Activated T-helper 2 cell treated with anti-CD3 and anti-CD28 coated beads, Interferon-gamma antibody, Interleukin-2, Interleukin-4, amounts not matched to agents 10 μg/mL and 5 μg/mL and 100 μg/mL, durations not matched to agents 14 hours and 24 hours and 36 hours (primary cell): ENCODE results near the gene TSPAN3. TPM values are rescaled to one million over a fixed set of nuclear protein-coding genes. Genes with fewer than 3 reads are reported as not detected.

Source experiments
- DNase-seq: peaks from one replicate; pipeline ENCODE4 v3.0.0; 2021; ENCODE audit warnings: low spot score
- H3K27ac Mint-ChIP-seq: one replicate; pipeline ENCODE4 v1.8.0; 2021; ENCODE audit warnings: mixed read lengths
- H3K27me3 Mint-ChIP-seq: one replicate; pipeline ENCODE4 v1.8.0; 2021; ENCODE audit warnings: low read depth, mixed read lengths
- H3K36me3 Mint-ChIP-seq: one replicate; pipeline ENCODE4 v1.8.0; 2021; ENCODE audit warnings: low read depth, mixed read lengths
- H3K4me1 Mint-ChIP-seq: one replicate; pipeline ENCODE4 v1.8.0; 2021; ENCODE audit warnings: low read depth, mixed read lengths
- H3K4me3 Mint-ChIP-seq: one replicate; pipeline ENCODE4 v1.8.0; 2021; ENCODE audit warnings: low read depth, mild to moderate bottlenecking, moderate library complexity, mixed read lengths
- H3K9me3 Mint-ChIP-seq: one replicate; pipeline ENCODE4 v1.8.0; 2021; ENCODE audit warnings: mixed read lengths
- intact Hi-C: fragments of 100-400 bp; cut with micrococcal nuclease; formaldehyde crosslinking; loops from one replicate; pipeline ENCODE4 v1.15.1; 2023
- total RNA-seq: library from RNA; stranded (reverse); gene quantifications from 2 replicates; pipeline ENCODE4 v1.2.3, GENCODE V29; 2022

TSPAN3 gene
- total RNA-seq, 1 donor from 2014 or later = 40.1 TPM

GRCh38 chr15:77010312-77010686, 60.6 kb downstream of the TSPAN3 start:
- Mint-ChIP-seq H3K9me3 (no peaks in the 10 kb centered on the region), H3K27ac (peak overlapping the region; percentile 74), H3K27me3 (no peaks in the 10 kb centered on the region), H3K4me1 (peaks cover 65% of the 10 kb centered on the region), H3K36me3 (peaks cover 70% of the 10 kb centered on the region), H3K4me3 (no peak overlapping the region)
- intact Hi-C loops = no loop called here
- no peak for DNase-seq

- H3K4me1 Mint-ChIP-seq = peaks cover 60% of the 10 kb centered on the region
- H3K27ac Mint-ChIP-seq = peak overlapping the region; percentile 74
- no peak overlapping the region for H3K4me3 Mint-ChIP-seq
- H3K27me3 Mint-ChIP-seq = no peaks in the 10 kb centered on the region
- no peaks in the 10 kb centered on the region for H3K9me3 Mint-ChIP-seq
- no peak for DNase-seq
- peaks cover 67% of the 10 kb centered on the region for H3K36me3 Mint-ChIP-seq
- intact Hi-C loops = no loop called here
These were observed 61.1 kb downstream of the TSPAN3 start for GRCh38 chr15:77009646-77010311.

GRCh38 chr15:77009176-77009575, 61.7 kb downstream of the TSPAN3 start:
- peaks cover 71% of the 10 kb centered on the region for H3K36me3 Mint-ChIP-seq
- peak overlapping the region; percentile 28 for H3K27ac Mint-ChIP-seq
- no peaks in the 10 kb centered on the region for H3K27me3 Mint-ChIP-seq
- H3K9me3 Mint-ChIP-seq = no peaks in the 10 kb centered on the region
- intact Hi-C loops = no loop called here
- H3K4me1 Mint-ChIP-seq = peaks cover 59% of the 10 kb centered on the region
- DNase-seq = no peak
- no peak overlapping the region for H3K4me3 Mint-ChIP-seq

- Mint-ChIP-seq H3K9me3 (no peaks in the 10 kb centered on the region), H3K36me3 (peaks cover 73% of the 10 kb centered on the region), H3K4me3 (peak overlapping the region; percentile 66), H3K27ac (peak overlapping the region; percentile 92), H3K27me3 (no peaks in the 10 kb centered on the region), H3K4me1 (peaks cover 59% of the 10 kb centered on the region)
- DNase-seq = no peak
- intact Hi-C loops = no loop called here
These were observed 66.7 kb downstream of the TSPAN3 start for GRCh38 chr15:77004189-77004588.

- intact Hi-C loops = loop anchor here (1.0 to 2.0 kb wide), 5 partner anchors 8 to 30 kb away; partner anchors contain the start of gene PSTPIP1
- peaks cover 66% of the 10 kb centered on the region for H3K4me1 Mint-ChIP-seq
- H3K27ac Mint-ChIP-seq = peak overlapping the region; percentile 92
- peak; percentile 67 for DNase-seq
- no peaks in the 10 kb centered on the region for H3K9me3 Mint-ChIP-seq
- peak overlapping the region; percentile 66 for H3K4me3 Mint-ChIP-seq
- peaks cover 80% of the 10 kb centered on the region for H3K36me3 Mint-ChIP-seq
- H3K27me3 Mint-ChIP-seq = no peaks in the 10 kb centered on the region
These were observed 67.7 kb downstream of the TSPAN3 start for GRCh38 chr15:77002954-77003912.

GRCh38 chr15:77002436-77002835, 68.5 kb downstream of the TSPAN3 start:
- H3K27me3 Mint-ChIP-seq = no peaks in the 10 kb centered on the region
- no peak for DNase-seq
- intact Hi-C loops = loop anchor here (2.0 kb wide), 2 partner anchors 18 to 30 kb away; no protein-coding TSS in a partner anchor

GRCh38 chr15:77001966-77002365, 68.9 kb downstream of the TSPAN3 start:
- peak overlapping the region; percentile 92 for H3K27ac Mint-ChIP-seq
- peaks cover 79% of the 10 kb centered on the region for H3K4me1 Mint-ChIP-seq
- H3K27me3 Mint-ChIP-seq = no peaks in the 10 kb centered on the region
- intact Hi-C loops = loop anchor here (2.0 kb wide), 2 partner anchors 19 to 29 kb away; no protein-coding TSS in a partner anchor
- no peaks in the 10 kb centered on the region for H3K9me3 Mint-ChIP-seq
- DNase-seq = no peak
- peak overlapping the region; percentile 53 for H3K4me3 Mint-ChIP-seq
- H3K36me3 Mint-ChIP-seq = peaks cover 85% of the 10 kb centered on the region

More at GRCh38 chr15:77002436-77002835, 68.5 kb downstream of the TSPAN3 start:
- Mint-ChIP-seq H3K4me3 (peak overlapping the region; percentile 66), H3K36me3 (peaks cover 84% of the 10 kb centered on the region), H3K9me3 (no peaks in the 10 kb centered on the region), H3K4me1 (peaks cover 74% of the 10 kb centered on the region), H3K27ac (peak overlapping the region; percentile 92)

- no peaks in the 10 kb centered on the region for H3K27me3 Mint-ChIP-seq
- peaks cover 78% of the 10 kb centered on the region for H3K4me1 Mint-ChIP-seq
- intact Hi-C loops = no loop called here
- H3K4me3 Mint-ChIP-seq = peak overlapping the region; percentile 65
- no peak for DNase-seq
- H3K27ac Mint-ChIP-seq = peak overlapping the region; percentile 83
- peaks cover 82% of the 10 kb centered on the region for H3K36me3 Mint-ChIP-seq
- H3K9me3 Mint-ChIP-seq = no peaks in the 10 kb centered on the region
These were observed 69.6 kb downstream of the TSPAN3 start for GRCh38 chr15:77001351-77001750.

GRCh38 chr15:76999996-77000395, 70.9 kb downstream of the TSPAN3 start:
- intact Hi-C loops = no loop called here
- Mint-ChIP-seq H3K27me3 (no peaks in the 10 kb centered on the region), H3K4me1 (peaks cover 68% of the 10 kb centered on the region), H3K4me3 (no peak overlapping the region), H3K27ac (no peak overlapping the region), H3K9me3 (no peaks in the 10 kb centered on the region), H3K36me3 (peaks cover 77% of the 10 kb centered on the region)
- DNase-seq = no peak

- Mint-ChIP-seq H3K4me1 (peaks cover 70% of the 10 kb centered on the region), H3K4me3 (peak overlapping the region; percentile 92), H3K9me3 (no peaks in the 10 kb centered on the region), H3K27ac (peak overlapping the region; percentile 69), H3K36me3 (peaks cover 64% of the 10 kb centered on the region), H3K27me3 (no peaks in the 10 kb centered on the region)
- intact Hi-C loops = no loop called here
- no peak for DNase-seq
These were observed 72.1 kb downstream of the TSPAN3 start for GRCh38 chr15:76998663-76999285.

GRCh38 chr15:76996526-76997401, 74.1 kb downstream of the TSPAN3 start:
- Mint-ChIP-seq H3K27me3 (no peaks in the 10 kb centered on the region), H3K4me1 (peaks cover 67% of the 10 kb centered on the region), H3K4me3 (peak overlapping the region; percentile 92), H3K27ac (peak overlapping the region; percentile 90), H3K36me3 (peaks cover 47% of the 10 kb centered on the region), H3K9me3 (no peaks in the 10 kb centered on the region)
- intact Hi-C loops = loop anchor here (1.0 kb wide), 2 partner anchors 8 to 25 kb away; no protein-coding TSS in a partner anchor
- no peak for DNase-seq

GRCh38 chr15:76996076-76996525, 74.8 kb downstream of the TSPAN3 start:
- intact Hi-C loops = no loop called here
- Mint-ChIP-seq H3K36me3 (peaks cover 40% of the 10 kb centered on the region), H3K27me3 (no peaks in the 10 kb centered on the region), H3K4me1 (peaks cover 60% of the 10 kb centered on the region), H3K4me3 (peak overlapping the region; percentile 92), H3K27ac (peak overlapping the region; percentile 90), H3K9me3 (no peaks in the 10 kb centered on the region)
- no peak for DNase-seq
